Measurements from ENCODE around the gene CECR2.

Gene CECR2

DNA sequence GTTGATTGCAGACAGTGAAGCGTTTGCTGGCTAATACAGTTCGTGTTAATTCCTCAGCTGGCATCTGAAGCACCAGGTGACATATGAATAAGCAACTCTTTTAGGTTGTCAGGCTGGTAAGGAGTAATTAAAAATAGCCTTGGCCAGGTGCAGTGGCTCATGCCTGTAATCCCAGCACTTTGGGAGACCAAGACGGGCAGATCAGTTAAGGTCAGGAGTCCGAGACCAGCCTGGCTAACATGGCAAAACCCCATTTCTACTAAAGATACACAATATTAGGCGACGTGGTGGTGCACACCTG, 74.9 kb downstream of the CECR2 start:
- TF ChIP-seq, protein P1, sequence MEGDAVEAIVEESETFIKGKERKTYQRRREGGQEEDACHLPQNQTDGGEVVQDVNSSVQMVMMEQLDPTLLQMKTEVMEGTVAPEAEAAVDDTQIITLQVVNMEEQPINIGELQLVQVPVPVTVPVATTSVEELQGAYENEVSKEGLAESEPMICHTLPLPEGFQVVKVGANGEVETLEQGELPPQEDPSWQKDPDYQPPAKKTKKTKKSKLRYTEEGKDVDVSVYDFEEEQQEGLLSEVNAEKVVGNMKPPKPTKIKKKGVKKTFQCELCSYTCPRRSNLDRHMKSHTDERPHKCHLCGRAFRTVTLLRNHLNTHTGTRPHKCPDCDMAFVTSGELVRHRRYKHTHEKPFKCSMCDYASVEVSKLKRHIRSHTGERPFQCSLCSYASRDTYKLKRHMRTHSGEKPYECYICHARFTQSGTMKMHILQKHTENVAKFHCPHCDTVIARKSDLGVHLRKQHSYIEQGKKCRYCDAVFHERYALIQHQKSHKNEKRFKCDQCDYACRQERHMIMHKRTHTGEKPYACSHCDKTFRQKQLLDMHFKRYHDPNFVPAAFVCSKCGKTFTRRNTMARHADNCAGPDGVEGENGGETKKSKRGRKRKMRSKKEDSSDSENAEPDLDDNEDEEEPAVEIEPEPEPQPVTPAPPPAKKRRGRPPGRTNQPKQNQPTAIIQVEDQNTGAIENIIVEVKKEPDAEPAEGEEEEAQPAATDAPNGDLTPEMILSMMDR (IDR thresholded peaks at IDR 0.05; ENCODE audit: low read depth, low read length) = no peak

DNA sequence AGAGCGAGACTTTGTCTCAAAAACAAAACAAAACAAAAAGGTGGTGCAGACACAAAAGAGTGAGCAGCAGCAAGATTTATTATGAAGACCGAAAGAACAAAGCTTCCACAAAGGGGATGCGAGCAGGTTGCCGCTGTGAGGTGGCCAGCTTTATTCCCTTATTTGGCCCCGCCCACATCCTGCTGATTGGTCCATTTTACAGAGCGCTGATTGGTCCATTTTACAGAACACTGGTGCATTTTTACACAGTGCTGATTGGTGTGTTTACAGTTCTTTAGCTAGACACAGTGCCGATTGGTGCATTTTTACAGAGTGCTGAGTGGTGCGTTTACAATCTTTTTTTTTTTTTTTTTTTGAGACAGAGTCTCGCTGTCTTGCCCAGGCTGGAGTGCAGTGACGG, 77.4 kb downstream of the CECR2 start:
- no peak for DNase-seq (ENCODE audit: extremely low read depth, low read depth)
- TF ChIP-seq, protein P1 (IDR thresholded peaks at IDR 0.05; ENCODE audit: low read depth, low read length) = no peak

More for the DNA sequence above, 74.9 kb downstream of the CECR2 start:
- no peak for DNase-seq (ENCODE audit: extremely low read depth, low read depth)

DNA sequence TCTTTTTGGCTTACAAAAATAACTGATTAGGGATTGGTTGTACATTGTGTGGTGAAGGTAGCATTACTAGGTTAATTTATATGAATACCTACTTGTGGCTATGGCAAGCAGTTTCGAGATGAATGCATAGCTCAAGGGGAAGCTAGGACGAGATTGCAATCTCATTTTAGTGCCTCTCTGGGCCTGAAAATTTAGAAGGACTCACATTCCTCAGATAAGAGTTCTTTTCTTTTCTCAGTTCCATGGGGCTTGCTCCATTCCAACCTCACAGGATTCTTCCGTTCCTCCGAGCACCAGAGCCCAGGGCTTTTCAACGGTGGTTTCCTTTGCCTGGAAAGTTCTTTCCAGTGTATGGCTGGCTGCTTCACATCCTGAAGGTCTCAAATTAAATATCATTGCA, 82.1 kb downstream of the CECR2 start:
- DNase-seq (ENCODE audit: extremely low read depth, low read depth) = no peak
- TF ChIP-seq, protein P1 (IDR thresholded peaks at IDR 0.05; ENCODE audit: low read depth, low read length) = no peak

DNA sequence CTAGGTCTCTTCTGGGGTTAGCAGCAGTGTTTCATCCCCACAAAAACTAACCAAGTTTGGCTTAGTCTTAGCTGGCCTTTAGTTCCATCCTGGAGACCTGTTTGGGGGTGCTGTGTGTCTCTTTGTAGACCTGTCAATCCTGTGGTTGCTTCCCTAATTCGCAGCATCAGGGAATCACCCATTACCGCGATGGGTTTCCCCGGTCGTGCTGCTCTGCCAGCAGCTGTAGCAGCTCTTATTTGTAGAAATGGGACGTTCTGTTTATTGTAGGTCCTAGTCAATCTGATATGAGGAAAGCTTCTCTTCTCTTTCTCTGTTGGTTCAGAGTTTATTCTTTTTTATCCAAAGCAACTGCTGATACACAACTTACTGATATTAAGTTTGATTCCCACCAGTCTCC, 91.6 kb downstream of the CECR2 start:
- TF ChIP-seq, protein P1 (IDR thresholded peaks at IDR 0.05; ENCODE audit: low read depth, low read length) = no peak
- no peak for DNase-seq (ENCODE audit: extremely low read depth, low read depth)

DNA sequence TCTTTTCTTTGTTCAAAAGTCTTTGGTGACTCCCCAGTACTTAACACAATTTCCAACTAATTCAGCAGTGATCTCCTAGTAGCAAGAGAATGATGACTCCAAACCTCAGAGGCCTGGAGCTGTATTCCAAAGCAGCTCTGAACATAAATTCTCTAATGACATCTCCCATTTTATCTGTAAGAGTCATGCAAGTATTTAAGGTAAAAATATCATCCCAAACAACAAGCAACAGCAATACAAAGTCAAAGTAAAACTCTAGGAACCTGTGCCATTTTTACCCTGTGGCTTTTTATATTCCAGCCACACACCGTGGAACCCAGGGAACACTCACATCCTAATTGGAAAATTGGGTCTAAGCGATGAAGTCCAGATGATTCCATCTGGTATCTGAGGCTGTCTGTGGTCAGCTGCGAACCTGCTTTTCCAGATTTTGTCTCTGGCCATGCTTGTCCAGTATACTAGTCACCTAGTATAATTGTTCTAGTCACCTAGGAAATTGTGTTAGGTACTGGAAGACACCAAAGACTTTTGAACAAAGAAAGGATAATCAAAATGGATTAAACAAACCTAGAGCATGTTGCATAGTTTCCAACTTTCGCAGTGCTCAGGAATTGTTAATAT, 101.7 kb downstream of the CECR2 start:
- DNase-seq (ENCODE audit: extremely low read depth, low read depth) = no peak
- TF ChIP-seq, protein P1 (IDR thresholded peaks at IDR 0.05; ENCODE audit: low read depth, low read length) = no peak

DNA sequence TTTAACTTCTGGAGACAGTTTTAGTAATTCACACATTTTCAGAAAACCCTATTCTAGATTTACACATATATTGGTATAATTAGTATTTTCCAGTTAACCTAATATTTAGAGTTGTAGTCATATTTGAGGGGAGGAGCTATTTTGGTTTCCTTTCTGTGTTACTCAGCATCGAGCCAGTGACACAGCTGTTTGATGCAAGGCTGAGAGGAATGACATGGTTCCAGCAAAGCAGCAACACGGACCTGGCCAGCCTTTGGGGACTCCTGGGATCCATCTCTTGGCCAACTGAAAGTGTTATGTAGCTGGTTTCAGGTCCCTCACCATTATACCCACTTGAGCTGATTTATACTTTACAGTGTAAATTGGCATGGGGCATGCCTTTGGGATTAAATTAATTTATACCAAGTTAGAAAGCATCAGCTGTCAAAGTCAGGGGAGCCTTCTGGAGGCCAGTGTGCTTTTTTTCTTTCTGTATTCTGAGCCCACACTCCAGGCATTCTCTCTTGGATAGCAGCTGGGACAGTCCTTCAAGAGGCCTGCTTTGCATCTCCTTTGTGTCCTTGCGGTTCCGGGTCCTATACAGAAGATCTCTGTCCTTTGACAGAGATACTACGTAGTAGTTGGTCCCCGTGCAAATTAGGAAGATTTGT, 102.8 kb downstream of the CECR2 start:
- DNase-seq (ENCODE audit: extremely low read depth, low read depth) = no peak

DNA sequence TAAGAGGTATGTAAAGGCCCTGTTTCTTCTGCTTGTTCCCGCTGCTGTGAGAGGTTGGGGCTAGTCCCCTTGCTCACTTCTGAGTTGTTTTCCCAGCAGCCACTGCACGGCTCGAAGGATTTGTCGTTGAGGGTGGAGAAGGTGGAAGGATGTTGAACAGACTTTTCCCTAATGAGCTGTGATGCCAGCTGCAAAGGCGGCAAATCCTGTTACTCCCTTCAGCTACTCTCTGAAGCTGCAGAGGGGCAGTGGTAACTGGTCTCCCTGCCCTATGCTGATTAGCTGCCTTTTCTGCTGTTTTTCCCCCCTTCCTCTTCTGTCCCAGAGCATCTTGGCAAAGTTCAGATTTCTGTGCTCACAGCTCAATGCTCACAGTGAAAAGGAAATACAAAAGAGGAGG, 103.7 kb downstream of the CECR2 start:
- TF ChIP-seq, protein P1 (IDR thresholded peaks at IDR 0.05; ENCODE audit: low read depth, low read length) = no peak
- DNase-seq (ENCODE audit: extremely low read depth, low read depth) = no peak

More for the DNA sequence above, 102.8 kb downstream of the CECR2 start:
- TF ChIP-seq, protein P1 (IDR thresholded peaks at IDR 0.05; ENCODE audit: low read depth, low read length) = no peak

All from AG09319 (cell line).